Sigmoid colon (tissue), 3 donors: ENCODE results near the gene ENDOU.

Source experiments
- POLR2A ChIP-seq, 2 donors: fragments of 450-650 bp; IDR thresholded peaks; one replicate each; pipeline ENCODE4 v1.6.1; 2016; ENCODE audit warnings: antibody characterized with exemption in 2 of 2, mild to moderate bottlenecking in 2 of 2, moderate library complexity in 2 of 2
- TF ChIP-seq, protein P1 (sequence below), 4 experiments: fragments of 450-650 bp in 3 of 4; fragments of 200-600 bp in 1 of 4; IDR thresholded peaks; one replicate each; pipeline ENCODE4 v1.5.1; 2016 to 2019; ENCODE audit warnings: antibody characterized with exemption in 4 of 4, mild to moderate bottlenecking in 3 of 4, moderate library complexity in 2 of 4

DNA sequence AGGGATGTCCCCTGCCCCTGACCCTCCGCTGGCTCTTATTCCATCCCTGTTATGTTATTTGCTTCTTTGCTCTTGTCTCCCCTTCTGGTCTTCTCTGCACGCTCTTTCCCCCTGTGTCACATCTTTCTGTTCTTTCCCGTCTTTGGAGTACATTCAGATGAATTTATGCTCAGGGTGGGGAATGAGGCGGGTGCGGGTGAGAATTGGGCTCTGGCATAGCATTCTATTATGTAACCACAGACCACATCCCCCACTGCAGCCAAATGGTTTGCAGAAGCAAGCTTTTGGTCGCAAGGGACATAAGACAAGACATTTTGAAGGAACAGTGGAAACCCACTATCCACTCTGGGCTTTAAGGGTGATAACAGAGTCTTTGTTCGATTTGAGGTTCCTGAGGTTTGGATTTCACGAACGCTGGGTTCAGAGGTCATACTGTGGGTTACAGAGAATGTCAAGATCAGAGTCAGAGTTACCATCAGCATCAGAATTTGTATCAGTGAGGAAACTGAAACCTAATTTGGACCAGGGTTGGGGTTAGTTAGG, 3.8 kb downstream of the ENDOU start:
- TF ChIP-seq POLR2A (IDR thresholded peaks at IDR 0.05) = no peak
- TF ChIP-seq, protein P1, sequence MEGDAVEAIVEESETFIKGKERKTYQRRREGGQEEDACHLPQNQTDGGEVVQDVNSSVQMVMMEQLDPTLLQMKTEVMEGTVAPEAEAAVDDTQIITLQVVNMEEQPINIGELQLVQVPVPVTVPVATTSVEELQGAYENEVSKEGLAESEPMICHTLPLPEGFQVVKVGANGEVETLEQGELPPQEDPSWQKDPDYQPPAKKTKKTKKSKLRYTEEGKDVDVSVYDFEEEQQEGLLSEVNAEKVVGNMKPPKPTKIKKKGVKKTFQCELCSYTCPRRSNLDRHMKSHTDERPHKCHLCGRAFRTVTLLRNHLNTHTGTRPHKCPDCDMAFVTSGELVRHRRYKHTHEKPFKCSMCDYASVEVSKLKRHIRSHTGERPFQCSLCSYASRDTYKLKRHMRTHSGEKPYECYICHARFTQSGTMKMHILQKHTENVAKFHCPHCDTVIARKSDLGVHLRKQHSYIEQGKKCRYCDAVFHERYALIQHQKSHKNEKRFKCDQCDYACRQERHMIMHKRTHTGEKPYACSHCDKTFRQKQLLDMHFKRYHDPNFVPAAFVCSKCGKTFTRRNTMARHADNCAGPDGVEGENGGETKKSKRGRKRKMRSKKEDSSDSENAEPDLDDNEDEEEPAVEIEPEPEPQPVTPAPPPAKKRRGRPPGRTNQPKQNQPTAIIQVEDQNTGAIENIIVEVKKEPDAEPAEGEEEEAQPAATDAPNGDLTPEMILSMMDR (IDR thresholded peaks at IDR 0.05) = no peak
